Neuronal stem cell (in vitro differentiated cells): Measurements from ENCODE around the gene ACSL6.

Experiments used
- DNase-seq: peaks from one replicate; pipeline ENCODE4 v3.0.0-alpha.2; 2013; ENCODE audit warnings: low spot score
- H2AFZ ChIP-seq: one replicate; pipeline ENCODE4 v1.6.1; 2013; ENCODE audit warnings: mild to moderate bottlenecking, low read length, inconsistent platforms
- H2AK5ac ChIP-seq: 2 replicates; pipeline ENCODE4 v1.6.1; 2013; ENCODE audit warnings: low read depth, mild to moderate bottlenecking, inconsistent platforms, low read length, moderate library complexity, mixed read lengths
- H2BK120ac ChIP-seq: 2 replicates; pipeline ENCODE4 v1.6.1; 2013; ENCODE audit warnings: low read depth, mild to moderate bottlenecking, inconsistent platforms, low read length, moderate library complexity, mixed read lengths
- H2BK12ac ChIP-seq: one replicate; pipeline ENCODE4 v1.6.1; 2013; ENCODE audit warnings: low read length, inconsistent platforms
- H2BK15ac ChIP-seq: 2 replicates; pipeline ENCODE4 v1.6.1; 2013; ENCODE audit warnings: mild to moderate bottlenecking, low read length, inconsistent platforms, mixed read lengths
- H2BK5ac ChIP-seq: one replicate; pipeline ENCODE4 v1.6.1; 2013; ENCODE audit warnings: inconsistent platforms, mild to moderate bottlenecking, low read length, moderate library complexity
- H3K14ac ChIP-seq: one replicate; pipeline ENCODE4 v1.6.1; 2013; ENCODE audit warnings: low read length, inconsistent platforms
- H3K18ac ChIP-seq: 2 replicates; pipeline ENCODE4 v1.6.1; 2013; ENCODE audit warnings: low read length, inconsistent platforms
- H3K23ac ChIP-seq: 2 replicates; pipeline ENCODE4 v1.6.1; 2013; ENCODE audit warnings: low read depth, mild to moderate bottlenecking, mixed read lengths, low read length, inconsistent platforms; ENCODE audit not compliant: poor library complexity
- H3K27ac ChIP-seq: replicated peaks from 3 replicates; pipeline ENCODE4 v1.5.1; 2013; ENCODE audit warnings: low read length, inconsistent platforms
- H3K27me3 ChIP-seq, 3 experiments: 2 replicates each; pipeline ENCODE4 v1.6.1; 2013; ENCODE audit warnings: low read length in 3 of 3, mild to moderate bottlenecking in 2 of 3, inconsistent platforms in 1 of 3, low read depth in 1 of 3, mixed read lengths in 1 of 3, moderate library complexity in 1 of 3; ENCODE audit not compliant: control insufficient read depth in 3 of 3, insufficient read depth in 3 of 3
- H3K36me3 ChIP-seq, 2 donors: replicated peaks in 1 of 2; 2 replicates each; pipeline ENCODE4 v1.6.1; 2013; ENCODE audit warnings: low read length in 2 of 2; ENCODE audit not compliant: control insufficient read depth in 2 of 2, insufficient read depth in 2 of 2
- H3K4ac ChIP-seq: 2 replicates; pipeline ENCODE4 v1.6.1; 2013; ENCODE audit warnings: inconsistent platforms, mild to moderate bottlenecking, low read length, moderate library complexity
- H3K4me1 ChIP-seq, 2 donors: 1 replicate in 1 of 2; 2 replicates in 1 of 2; pipeline ENCODE4 v1.6.1; 2013; ENCODE audit warnings: low read length in 2 of 2, low read depth in 1 of 2; ENCODE audit not compliant: control insufficient read depth in 2 of 2, insufficient read depth in 1 of 2
- H3K4me2 ChIP-seq: one replicate; pipeline ENCODE4 v1.6.1; 2013; ENCODE audit warnings: mild to moderate bottlenecking, low read length, inconsistent platforms; ENCODE audit not compliant: insufficient read depth, poor library complexity, severe bottlenecking
- H3K4me3 ChIP-seq, 2 donors: 2 replicates each; pipeline ENCODE4 v1.5.1; 2013; ENCODE audit warnings: low read length in 2 of 2, mild to moderate bottlenecking in 2 of 2, inconsistent platforms in 1 of 2, moderate library complexity in 1 of 2
- H3K79me1 ChIP-seq: one replicate; pipeline ENCODE4 v1.6.1; 2013; ENCODE audit warnings: low read depth, mild to moderate bottlenecking, inconsistent platforms, low read length, moderate library complexity
- H3K9ac ChIP-seq: one replicate; pipeline ENCODE4 v1.6.1; 2013; ENCODE audit warnings: mild to moderate bottlenecking, low read depth, low read length, inconsistent platforms; ENCODE audit not compliant: poor library complexity
- H3K9me3 ChIP-seq, 2 donors: replicated peaks in 1 of 2; 2 replicates each; pipeline versions ENCODE3 to v1.6.1; 2013; ENCODE audit warnings: low read length in 2 of 2, mild to moderate bottlenecking in 2 of 2, inconsistent platforms in 1 of 2, low read depth in 1 of 2, mixed read lengths in 1 of 2, moderate library complexity in 1 of 2; ENCODE audit not compliant: control insufficient read depth in 2 of 2, insufficient read depth in 1 of 2
- H4K8ac ChIP-seq: one replicate; pipeline ENCODE4 v1.6.1; 2013; ENCODE audit warnings: low read depth, mild to moderate bottlenecking, inconsistent platforms, low read length, moderate library complexity
- H4K91ac ChIP-seq: one replicate; pipeline ENCODE4 v1.6.1; 2013; ENCODE audit warnings: low read length, low read depth, mild to moderate bottlenecking, inconsistent platforms; ENCODE audit not compliant: poor library complexity
- WGBS, 2 donors: extraction: QIAGEN DNeasy Blood & Tissue Kit; methylation state at CpG; one replicate each; pipeline ENCODE4 v1.1.7; 2013; ENCODE audit warnings: missing lambda C conversion rate in 2 of 2, mixed read lengths in 1 of 2; ENCODE audit not compliant: insufficient read length in 2 of 2, insufficient replicate concordance in 1 of 2; ENCODE audit errors: extremely low coverage in 2 of 2; 5-methylcytosine and 5-hydroxymethylcytosine counted together

ACSL6 gene

DNA sequence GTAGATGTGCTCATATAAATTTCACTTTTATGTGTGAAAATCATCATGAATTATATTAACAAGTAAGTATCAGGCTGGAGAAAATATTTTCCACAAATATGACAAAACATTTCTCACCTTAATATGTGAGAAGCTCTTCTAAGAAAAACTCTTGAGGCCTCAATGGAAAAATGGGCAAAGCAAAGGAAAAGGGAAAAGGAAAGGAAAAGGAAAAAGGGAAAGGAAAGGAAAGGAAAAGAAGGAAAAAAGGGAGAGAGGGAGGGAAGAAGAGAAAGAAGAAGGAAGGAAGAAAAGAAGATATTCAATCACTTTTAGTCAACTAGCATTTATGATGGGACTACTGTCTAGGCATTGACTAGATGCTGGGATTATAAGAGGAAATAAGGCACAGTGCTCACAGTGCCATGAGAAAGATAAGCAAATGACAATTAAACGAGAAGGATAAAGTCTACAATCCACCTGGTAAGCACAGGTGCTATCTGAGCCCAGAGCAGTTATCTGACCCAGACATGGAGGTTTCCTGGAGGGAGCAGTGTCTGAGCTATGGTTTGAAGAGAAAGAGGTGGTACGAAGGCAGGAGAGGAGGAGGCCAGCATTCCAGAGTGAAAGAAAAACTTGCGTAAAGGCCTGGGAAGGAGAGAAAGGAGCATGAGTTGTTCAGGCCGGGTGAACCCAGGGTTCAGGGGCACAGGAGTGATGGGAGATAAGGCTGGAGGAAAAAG lies 18.3 kb upstream of the ACSL6 start:
- Histone ChIP-seq H3K14ac (no peak overlapping the region), H3K79me1 (no peaks in the 10 kb centered on the region), H2BK15ac (no peak overlapping the region), H3K18ac (no peak overlapping the region), H3K4me1 (no peaks in the 10 kb centered on the region), H3K36me3 (no peaks in the 10 kb centered on the region), H3K4ac (no peak overlapping the region), H2BK12ac (no peak overlapping the region), H2AK5ac (no peak overlapping the region), H2BK5ac (no peak overlapping the region), H2AFZ (no peak overlapping the region), H4K91ac (no peak overlapping the region), H3K9ac (no peak overlapping the region), H2BK120ac (no peak overlapping the region), H3K27ac (no peak overlapping the region), H3K9me3 (no peaks in the 10 kb centered on the region), H3K4me2 (no peak overlapping the region), H3K27me3 (no peaks in the 10 kb centered on the region), H4K8ac (no peak overlapping the region), H3K4me3 (no peak overlapping the region), H3K23ac (no peak overlapping the region)
- WGBS, 2 donors = no CpG with 5 or more reads among the region's 4 CpGs
- no peak for DNase-seq

DNA sequence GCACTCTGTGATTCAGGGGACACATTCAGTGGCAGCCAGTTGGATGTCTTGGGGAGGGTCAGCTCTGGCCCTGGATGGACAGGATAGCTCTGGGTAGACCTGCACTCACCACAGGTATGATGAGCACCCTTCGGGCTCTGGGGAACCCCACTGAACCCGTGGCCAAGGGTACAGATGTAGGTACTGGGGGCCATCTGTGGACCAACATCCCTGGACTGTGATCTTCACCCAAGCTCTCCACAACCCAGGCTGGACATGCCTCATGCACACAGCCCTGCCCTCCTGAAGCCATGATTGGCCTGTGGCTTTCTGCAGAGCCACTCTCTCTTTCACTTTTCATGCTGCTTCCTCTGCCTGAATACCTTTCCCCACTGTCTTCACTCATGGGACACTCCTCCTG lies 15.6 kb upstream of the ACSL6 start:
- Histone ChIP-seq H3K23ac (no peak overlapping the region), H3K9ac (no peak overlapping the region), H3K4me2 (no peak overlapping the region), H2BK15ac (no peak overlapping the region), H2BK12ac (no peak overlapping the region), H4K8ac (no peak overlapping the region), H3K4me1 (no peaks in the 10 kb centered on the region), H3K18ac (no peak overlapping the region), H3K27me3 (no peaks in the 10 kb centered on the region), H2AFZ (no peak overlapping the region), H3K4me3 (no peak overlapping the region), H3K4ac (no peak overlapping the region), H3K27ac (no peak overlapping the region), H3K36me3 (no peaks in the 10 kb centered on the region), H2AK5ac (no peak overlapping the region), H3K79me1 (no peaks in the 10 kb centered on the region), H2BK120ac (no peak overlapping the region), H2BK5ac (no peak overlapping the region), H3K14ac (no peak overlapping the region), H4K91ac (no peak overlapping the region), H3K9me3 (no peaks in the 10 kb centered on the region)
- no CpG with 5 or more reads among the region's 2 CpGs for WGBS, 2 donors
- no peak for DNase-seq

DNA sequence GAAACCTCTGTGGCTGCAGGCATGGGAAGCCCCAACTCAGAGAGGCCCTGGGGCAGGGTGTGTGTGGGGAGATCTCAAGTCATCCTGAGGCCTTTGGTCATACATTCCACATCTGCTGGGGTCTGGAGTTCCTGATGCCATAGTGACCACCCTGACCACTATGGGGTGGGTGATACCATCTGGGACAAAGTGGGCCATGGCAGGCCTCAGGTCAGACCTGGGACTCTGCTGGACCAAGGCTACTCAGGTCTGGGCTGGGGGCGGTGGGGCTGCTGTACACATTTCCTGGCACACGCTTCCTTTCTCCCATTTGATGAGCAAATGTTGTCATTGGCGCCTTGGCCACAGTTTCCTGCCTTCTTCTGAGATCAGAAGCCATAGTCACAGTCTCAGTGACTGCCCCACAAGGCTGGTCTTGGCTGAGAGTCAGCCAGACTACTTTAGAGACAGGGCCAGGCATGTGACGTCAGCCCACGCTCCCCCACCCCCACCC lies 15.1 kb upstream of the ACSL6 start:
- H3K4ac ChIP-seq = no peak overlapping the region
- no peak overlapping the region for H4K91ac ChIP-seq
- H2BK12ac ChIP-seq = no peak overlapping the region
- no peaks in the 10 kb centered on the region for H3K27me3 ChIP-seq
- H2AK5ac ChIP-seq = no peak overlapping the region
- no peak overlapping the region for H3K14ac ChIP-seq
- H3K9me3 ChIP-seq = no peaks in the 10 kb centered on the region
- no peaks in the 10 kb centered on the region for H3K79me1 ChIP-seq
- no peak overlapping the region for H3K23ac ChIP-seq
- H3K4me2 ChIP-seq = no peak overlapping the region
- no peaks in the 10 kb centered on the region for H3K36me3 ChIP-seq
- H3K4me3 ChIP-seq = no peak overlapping the region
- no peak overlapping the region for H3K27ac ChIP-seq
- DNase-seq = no peak
- no peak overlapping the region for H2BK5ac ChIP-seq
- H2AFZ ChIP-seq = no peak overlapping the region
- no peak overlapping the region for H3K9ac ChIP-seq
- no peak overlapping the region for H2BK120ac ChIP-seq
- H2BK15ac ChIP-seq = no peak overlapping the region
- peak overlapping the region; percentile 25 for H3K18ac ChIP-seq
- no peak overlapping the region for H4K8ac ChIP-seq
- no CpG with 5 or more reads among the region's 5 CpGs for WGBS, 2 donors
- no peaks in the 10 kb centered on the region for H3K4me1 ChIP-seq

DNA sequence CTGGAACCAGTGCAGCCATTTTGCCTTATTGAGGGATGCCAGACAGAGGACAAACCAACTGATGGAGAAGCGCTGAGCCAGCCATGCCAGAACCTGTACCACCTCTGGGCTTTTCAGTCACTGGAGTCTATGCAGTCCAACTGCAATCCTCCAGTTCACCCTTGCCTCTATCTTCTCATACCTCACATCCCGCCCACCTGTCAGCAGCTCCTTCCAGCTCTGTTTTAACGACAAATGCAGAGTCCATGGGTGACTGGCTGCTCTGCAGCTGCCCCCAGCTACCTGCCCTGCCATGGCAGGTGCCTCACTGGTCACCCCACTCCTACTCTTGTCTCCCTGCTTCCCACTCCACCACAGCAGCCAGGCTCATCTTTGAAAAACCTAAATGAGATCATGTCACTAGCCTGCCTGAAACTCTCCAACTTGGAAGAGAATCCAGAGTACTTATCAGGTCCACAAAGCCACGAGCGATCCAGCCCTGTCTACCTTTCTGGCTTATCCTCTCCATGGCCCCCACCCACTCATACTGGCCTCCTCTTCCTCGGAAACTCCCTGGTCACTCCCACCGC lies 14.0 kb upstream of the ACSL6 start:
- no peak overlapping the region for H2BK120ac ChIP-seq
- no peaks in the 10 kb centered on the region for H3K9me3 ChIP-seq
- no peak overlapping the region for H3K18ac ChIP-seq
- DNase-seq = no peak
- no peak overlapping the region for H3K14ac ChIP-seq
- H4K91ac ChIP-seq = no peak overlapping the region
- H4K8ac ChIP-seq = no peak overlapping the region
- no peaks in the 10 kb centered on the region for H3K4me1 ChIP-seq
- no peak overlapping the region for H2BK12ac ChIP-seq
- no peaks in the 10 kb centered on the region for H3K27me3 ChIP-seq
- H3K79me1 ChIP-seq = no peaks in the 10 kb centered on the region
- no peak overlapping the region for H2AK5ac ChIP-seq
- H3K9ac ChIP-seq = no peak overlapping the region
- no peak overlapping the region for H3K23ac ChIP-seq
- no CpG with 5 or more reads among the region's 7 CpGs for WGBS, 2 donors
- no peak overlapping the region for H2BK15ac ChIP-seq
- H2AFZ ChIP-seq = no peak overlapping the region
- H2BK5ac ChIP-seq = no peak overlapping the region
- no peak overlapping the region for H3K4me3 ChIP-seq
- H3K4ac ChIP-seq = no peak overlapping the region
- no peak overlapping the region for H3K4me2 ChIP-seq
- no peaks in the 10 kb centered on the region for H3K36me3 ChIP-seq
- H3K27ac ChIP-seq = no peak overlapping the region
